ENCODE data around the gene PAMR1. TPM values are rescaled to one million over a fixed set of nuclear protein-coding genes. Genes with fewer than 3 reads are reported as not detected.

PAMR1 gene
- total and polyA plus RNA-seq, 2 donors (not counting 3 experiments of a cell fraction or from before 2014, with no cell fraction given), result not detected

DNA sequence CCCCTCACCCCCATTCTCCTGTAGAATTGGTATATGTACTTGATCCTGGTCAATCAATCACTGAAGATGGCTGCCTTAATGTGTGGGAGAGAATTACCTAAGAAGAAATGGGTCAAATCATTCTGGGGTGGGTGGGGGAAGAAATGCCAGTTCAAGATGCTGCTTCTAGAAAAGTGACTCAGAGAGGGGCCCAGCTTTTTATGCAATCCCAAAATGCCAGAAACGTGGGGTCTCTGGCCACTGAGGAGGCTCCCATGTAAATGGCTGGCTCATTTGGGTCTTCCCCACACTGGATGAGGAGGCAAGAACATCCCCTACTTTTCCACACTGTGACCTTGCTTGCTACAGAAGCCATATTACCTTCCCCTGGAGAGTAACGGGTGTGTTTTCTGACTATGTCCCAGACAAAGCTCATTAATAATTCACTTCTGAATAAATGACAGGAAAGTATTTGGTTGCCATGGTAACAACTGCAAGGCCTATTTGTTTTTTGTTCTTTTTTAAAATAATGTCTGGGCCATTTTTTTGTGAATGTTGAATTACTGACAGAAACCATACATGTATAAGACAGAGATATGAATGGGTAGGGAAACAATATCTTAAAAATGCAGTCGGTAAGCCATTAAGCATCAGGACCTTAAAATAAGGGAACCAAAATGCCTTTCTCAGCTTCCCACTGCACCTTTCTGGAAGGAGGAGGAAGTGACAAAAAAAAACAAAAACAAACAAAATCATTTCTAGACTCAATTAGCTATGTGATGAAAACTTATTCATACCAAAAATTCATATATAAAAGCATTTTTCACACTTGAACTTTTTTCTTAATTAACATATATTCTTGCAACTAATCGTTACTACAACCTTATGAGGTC lies 138.1 kb downstream of the PAMR1 start:
- Histone ChIP-seq H3K4me3 (replicated peaks in 1 of 3; ENCODE audit: insufficient read depth in 1 of 3, low read depth in 1 of 3, low read length in 3 of 3) (no peak overlapping the region), H3K9me1 (replicated peaks; ENCODE audit: control insufficient read depth, extremely low read depth, insufficient read depth, low read length) (no peaks in the 10 kb centered on the region), H3K9ac (replicated peaks; ENCODE audit: extremely low read depth, insufficient read depth, low read length) (no peak overlapping the region), H3K79me2 (ENCODE audit: control insufficient read depth, insufficient read depth, low read length) (no peaks in the 10 kb centered on the region), H3K4me2 (ENCODE audit: insufficient read depth, low read length) (no peak overlapping the region), H3K27ac (ENCODE audit: insufficient read depth, low read depth, low read length) (no peak overlapping the region), H2AFZ (ENCODE audit: low read depth, low read length) (no peak overlapping the region), H4K20me1 (replicated peaks; ENCODE audit: control insufficient read depth, extremely low read depth, insufficient read depth, low read length) (no peaks in the 10 kb centered on the region), H3K36me3 (ENCODE audit: control insufficient read depth in 2 of 2, extremely low read depth in 1 of 2, insufficient read depth in 2 of 2, low read length in 2 of 2) (no peaks in the 10 kb centered on the region), H3K4me1 (ENCODE audit: control insufficient read depth, extremely low read depth, insufficient read depth, low read length) (no peaks in the 10 kb centered on the region), H3K9me3 (replicated peaks; ENCODE audit: control insufficient read depth, insufficient read depth, low read length) (no peaks in the 10 kb centered on the region), H3K27me3 (ENCODE audit: control insufficient read depth in 2 of 2, insufficient read depth in 2 of 2, low read length in 2 of 2) (peaks cover 2 to 11% of the 10 kb centered on the region in 2 experiments)
- no peak for DNase-seq (ENCODE audit: low read depth, low spot score)
- dilution Hi-C loops (cut with MboI; ENCODE audit: extremely low pct_ligation_motif_present, low sequenced_read_pairs) (no loop called here), intact Hi-C loops (cut with micrococcal nuclease) (no loop called here)
- FAIRE-seq, result no peak
- TF ChIP-seq FOS (IDR thresholded peaks at IDR 0.05; ENCODE audit: borderline replicate concordance, insufficient read depth, low read length) (no peak), JUN (IDR thresholded peaks at IDR 0.05; ENCODE audit: borderline replicate concordance, insufficient read depth, insufficient read length, low read depth) (no peak), MYC (IDR thresholded peaks at IDR 0.05; ENCODE audit: low read depth, low read length) (no peak), GATA2 (IDR thresholded peaks at IDR 0.05; ENCODE audit: insufficient read depth, insufficient read length, low read depth, low read length) (no peak), CTCF (IDR thresholded peaks at IDR 0.05; ENCODE audit: extremely low read depth in 1 of 2, insufficient read depth in 1 of 2, low read depth in 1 of 2, low read length in 2 of 2) (no peak), MAX (IDR thresholded peaks at IDR 0.05; ENCODE audit: insufficient read depth, insufficient read length) (no peak), EZH2 (IDR thresholded peaks at IDR 0.05; ENCODE audit: borderline replicate concordance, low read depth, low read length, severe bottlenecking) (no peak)
- POLR2A ChIA-PET, result no interaction called here
- BruUV-seq (replicated peaks), result no TSS peak
- CTCF ChIA-PET, result interaction anchor here (1.3 to 1.4 kb wide), 2 partner anchors 461 to 875 kb away, joined by 4 to 6 read pairs; no protein-coding TSS in a partner anchor
